ENCODE data around the gene MED22.

GRCh38 chr9:133397370-133397769 lies 49.4 kb upstream of the MED22 start:
- TF ChIP-seq, protein P1, sequence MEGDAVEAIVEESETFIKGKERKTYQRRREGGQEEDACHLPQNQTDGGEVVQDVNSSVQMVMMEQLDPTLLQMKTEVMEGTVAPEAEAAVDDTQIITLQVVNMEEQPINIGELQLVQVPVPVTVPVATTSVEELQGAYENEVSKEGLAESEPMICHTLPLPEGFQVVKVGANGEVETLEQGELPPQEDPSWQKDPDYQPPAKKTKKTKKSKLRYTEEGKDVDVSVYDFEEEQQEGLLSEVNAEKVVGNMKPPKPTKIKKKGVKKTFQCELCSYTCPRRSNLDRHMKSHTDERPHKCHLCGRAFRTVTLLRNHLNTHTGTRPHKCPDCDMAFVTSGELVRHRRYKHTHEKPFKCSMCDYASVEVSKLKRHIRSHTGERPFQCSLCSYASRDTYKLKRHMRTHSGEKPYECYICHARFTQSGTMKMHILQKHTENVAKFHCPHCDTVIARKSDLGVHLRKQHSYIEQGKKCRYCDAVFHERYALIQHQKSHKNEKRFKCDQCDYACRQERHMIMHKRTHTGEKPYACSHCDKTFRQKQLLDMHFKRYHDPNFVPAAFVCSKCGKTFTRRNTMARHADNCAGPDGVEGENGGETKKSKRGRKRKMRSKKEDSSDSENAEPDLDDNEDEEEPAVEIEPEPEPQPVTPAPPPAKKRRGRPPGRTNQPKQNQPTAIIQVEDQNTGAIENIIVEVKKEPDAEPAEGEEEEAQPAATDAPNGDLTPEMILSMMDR (IDR thresholded peaks at IDR 0.05; ENCODE audit: poor library complexity), result no peak
- TF ChIP-seq EZH2 (IDR thresholded peaks at IDR 0.05; ENCODE audit: borderline replicate concordance), result no peak
